HEK293 (cell line): ENCODE data around the gene CTNNA2.

Experiments
- CTCF ChIA-PET: fragments of 350-600 bp; formaldehyde crosslinking; extraction: SDS; loops from one replicate; lab custom pipeline; 2021; ENCODE audit warnings: antibody characterized with exemption; lab: Yijun Ruan, JAX
- POLR2A ChIA-PET: fragments of 300-600 bp; formaldehyde crosslinking; extraction: SDS; loops from one replicate; lab custom pipeline; 2020; ENCODE audit warnings: antibody characterized with exemption, inconsistent platforms; lab: Yijun Ruan, JAX
- H3K27ac ChIP-seq: fragments of 200-500 bp; sonication (Bioruptor generic); 2 replicates; pipeline ENCODE4 v1.5.1; 2014; ENCODE audit warnings: low read depth, low read length, control low read depth, inconsistent platforms; ENCODE audit errors: extremely low read depth
- H3K36me3 ChIP-seq, 2 experiments: fragments of 200-500 bp in 1 of 2; sonication (Bioruptor generic) in 1 of 2; 1 replicate in 1 of 2; 2 replicates in 1 of 2; pipeline ENCODE4 v1.5.1; 2014 to 2017; ENCODE audit warnings: inconsistent platforms in 2 of 2, low read length in 2 of 2; ENCODE audit not compliant: control insufficient read depth in 2 of 2, insufficient read depth in 1 of 2
- H3K4me1 ChIP-seq: fragments of 200-500 bp; sonication (Bioruptor generic); 2 replicates; pipeline ENCODE4 v1.5.1; 2014; ENCODE audit warnings: mild to moderate bottlenecking, low read length, inconsistent platforms; ENCODE audit not compliant: control insufficient read depth, insufficient read depth
- H3K4me3 ChIP-seq: 2 replicates; pipeline ENCODE4 v1.5.1; 2011; ENCODE audit warnings: low read depth, mild to moderate bottlenecking, control low read depth, low read length, moderate library complexity
- H3K9me3 ChIP-seq: fragments of 200-500 bp; sonication (Bioruptor generic); 2 replicates; pipeline ENCODE4 v1.5.1; 2014; ENCODE audit warnings: low read depth, low read length, inconsistent platforms; ENCODE audit not compliant: control insufficient read depth, insufficient read depth
- BCL11B ChIP-seq: fragments of 450-650 bp; formaldehyde crosslinking; IDR thresholded peaks from 2 replicates; pipeline ENCODE4 v1.5.1; 2016; ENCODE audit warnings: low read depth, missing biosample characterization, missing genetic modification characterization
- GLI2 ChIP-seq: fragments of 450-650 bp; formaldehyde crosslinking; IDR thresholded peaks from 2 replicates; pipeline ENCODE4; 2017; ENCODE audit warnings: missing biosample characterization, missing genetic modification characterization, low read depth, borderline replicate concordance
- GLI4 ChIP-seq: fragments of 450-650 bp; formaldehyde crosslinking; IDR thresholded peaks from 2 replicates; pipeline ENCODE4 v1.5.1; 2016; ENCODE audit warnings: missing biosample characterization, missing genetic modification characterization
- KLF1 ChIP-seq: fragments of 450-650 bp; formaldehyde crosslinking; IDR thresholded peaks from 2 replicates; pipeline ENCODE4 v1.5.1; 2016; ENCODE audit warnings: missing biosample characterization, missing genetic modification characterization
- SCRT1 ChIP-seq: fragments of 450-650 bp; formaldehyde crosslinking; IDR thresholded peaks from 2 replicates; pipeline ENCODE4 v1.5.1; 2016; ENCODE audit warnings: missing biosample characterization, missing genetic modification characterization, borderline replicate concordance
- SCRT2 ChIP-seq: fragments of 450-650 bp; formaldehyde crosslinking; IDR thresholded peaks from 2 replicates; pipeline ENCODE4 v1.5.1; 2016; ENCODE audit warnings: missing biosample characterization, missing genetic modification characterization
- ZNF133 ChIP-seq: fragments of 450-650 bp; formaldehyde crosslinking; IDR thresholded peaks from 2 replicates; pipeline ENCODE4 v1.5.1; 2016; ENCODE audit warnings: missing biosample characterization, missing genetic modification characterization
- ZNF175 ChIP-seq: fragments of 450-650 bp; formaldehyde crosslinking; IDR thresholded peaks from 2 replicates; pipeline ENCODE4 v1.5.1; 2016; ENCODE audit warnings: missing biosample characterization, missing genetic modification characterization
- ZNF184 ChIP-seq: fragments of 450-650 bp; IDR thresholded peaks from 2 replicates; pipeline ENCODE4 v1.5.1; 2018; ENCODE audit warnings: missing biosample characterization, mild to moderate bottlenecking, missing genetic modification characterization
- ZNF223 ChIP-seq: fragments of 450-650 bp; formaldehyde crosslinking; IDR thresholded peaks from 2 replicates; pipeline ENCODE4 v1.5.1; 2016; ENCODE audit warnings: missing biosample characterization, missing genetic modification characterization
- ZNF366 ChIP-seq: fragments of 450-650 bp; formaldehyde crosslinking; conservative IDR thresholded peaks from 2 replicates; pipeline ENCODE4 v1.5.1; 2016; ENCODE audit warnings: missing biosample characterization, missing genetic modification characterization
- ZNF426 ChIP-seq: fragments of 450-650 bp; formaldehyde crosslinking; IDR thresholded peaks from 2 replicates; pipeline ENCODE4 v1.5.1; 2017; ENCODE audit warnings: missing biosample characterization, missing genetic modification characterization, mild to moderate bottlenecking, inconsistent platforms, moderate library complexity
- ZNF48 ChIP-seq: fragments of 450-650 bp; formaldehyde crosslinking; IDR thresholded peaks from 2 replicates; pipeline ENCODE4 v1.5.1; 2016; ENCODE audit warnings: missing biosample characterization, missing genetic modification characterization
- ZNF501 ChIP-seq: fragments of 450-650 bp; formaldehyde crosslinking; IDR thresholded peaks from 2 replicates; pipeline ENCODE4 v1.5.1; 2016; ENCODE audit warnings: missing biosample characterization, missing genetic modification characterization
- ZNF571 ChIP-seq: fragments of 450-650 bp; formaldehyde crosslinking; IDR thresholded peaks from 2 replicates; pipeline ENCODE4 v1.5.0; 2017; ENCODE audit warnings: missing biosample characterization, missing genetic modification characterization
- ZNF610 ChIP-seq: fragments of 450-650 bp; formaldehyde crosslinking; IDR thresholded peaks from 2 replicates; pipeline ENCODE4 v1.5.1; 2016; ENCODE audit warnings: missing biosample characterization, missing genetic modification characterization, borderline replicate concordance
- ZNF621 ChIP-seq: fragments of 450-650 bp; formaldehyde crosslinking; IDR thresholded peaks from 2 replicates; pipeline ENCODE4 v1.5.1; 2017; ENCODE audit warnings: missing biosample characterization, missing genetic modification characterization
- ZNF626 ChIP-seq: fragments of 450-650 bp; sonication (Bioruptor Pico); formaldehyde crosslinking; IDR thresholded peaks from 2 replicates; pipeline ENCODE4 v1.5.1; 2018; ENCODE audit warnings: missing biosample characterization, missing genetic modification characterization, inconsistent platforms
- ZNF677 ChIP-seq: fragments of 450-650 bp; IDR thresholded peaks from 2 replicates; pipeline ENCODE4 v1.5.0; 2018; ENCODE audit warnings: missing biosample characterization, mild to moderate bottlenecking, missing genetic modification characterization, moderate library complexity
- ZNF747 ChIP-seq: fragments of 450-650 bp; formaldehyde crosslinking; IDR thresholded peaks from 2 replicates; pipeline ENCODE4 v1.5.1; 2016; ENCODE audit warnings: missing biosample characterization, missing genetic modification characterization
- ZNF830 ChIP-seq: fragments of 450-650 bp; IDR thresholded peaks from 2 replicates; pipeline ENCODE4 v1.5.0; 2018; ENCODE audit warnings: missing biosample characterization, missing genetic modification characterization, low read depth, mild to moderate bottlenecking, moderate library complexity
- ZSCAN23 ChIP-seq: fragments of 450-650 bp; formaldehyde crosslinking; IDR thresholded peaks from 2 replicates; pipeline ENCODE4 v1.5.1; 2016; ENCODE audit warnings: missing biosample characterization, missing genetic modification characterization
- TF ChIP-seq, protein P1 (sequence below): fragments of 450-650 bp; formaldehyde crosslinking; IDR thresholded peaks from 2 replicates; pipeline ENCODE4 v1.5.1; 2016; ENCODE audit warnings: missing biosample characterization, missing genetic modification characterization
- TF ChIP-seq, protein P2 (sequence below): fragments of 450-650 bp; formaldehyde crosslinking; IDR thresholded peaks from 2 replicates; pipeline ENCODE4 v1.5.1; 2017; ENCODE audit warnings: missing biosample characterization, missing genetic modification characterization
- TF ChIP-seq, protein P3 (sequence below): fragments of 450-650 bp; formaldehyde crosslinking; IDR thresholded peaks from 2 replicates; pipeline ENCODE4 v1.5.1; 2017; ENCODE audit warnings: missing biosample characterization, missing genetic modification characterization
- TF ChIP-seq, protein P4 (sequence below): fragments of 450-650 bp; formaldehyde crosslinking; IDR thresholded peaks from 2 replicates; pipeline ENCODE4 v1.5.1; 2017; ENCODE audit warnings: missing biosample characterization, missing genetic modification characterization

CTNNA2 gene

DNA sequence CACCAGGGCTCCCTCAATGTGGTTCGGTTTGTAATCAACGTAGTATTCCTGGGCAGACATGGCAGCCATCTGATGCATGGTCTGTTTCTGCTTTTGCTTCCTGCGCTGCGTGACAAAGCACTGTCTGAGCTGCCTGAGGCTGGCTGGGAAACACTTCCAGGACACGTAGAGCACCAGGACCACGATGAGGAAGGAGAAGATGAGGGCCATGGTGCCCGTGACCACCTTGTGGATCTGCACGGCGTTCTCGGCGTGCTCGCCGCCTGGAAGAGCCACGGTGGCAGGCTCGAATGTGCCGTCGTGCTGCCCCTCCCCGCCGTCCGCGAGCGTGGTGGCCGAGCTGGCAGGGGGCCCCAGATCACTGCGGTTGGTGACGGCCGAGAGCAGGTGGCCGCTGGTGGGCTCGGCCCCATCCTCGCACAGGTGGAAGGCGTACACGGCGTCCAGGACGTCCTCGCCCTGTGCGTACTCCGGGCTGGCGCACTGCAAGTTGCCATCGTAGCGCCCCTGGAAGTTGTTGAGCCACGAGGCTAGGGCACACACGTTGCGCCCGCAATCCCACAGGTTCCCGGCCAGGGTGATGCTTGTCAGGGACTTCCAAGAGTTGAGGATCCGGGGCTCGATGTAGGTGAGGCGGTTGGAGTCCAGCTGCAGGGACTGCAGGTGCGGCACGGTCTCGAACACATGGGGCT, 789.6 kb downstream of the CTNNA2 start:
- no peak for TF ChIP-seq ZNF366
- no peak for TF ChIP-seq ZNF501
- TF ChIP-seq ZNF621 = no peak
- no peak for TF ChIP-seq ZNF133 (tag by site-specific recombination)
- TF ChIP-seq GLI2 (tag by site-specific recombination) = no peak
- TF ChIP-seq ZNF426 (tag by site-specific recombination) = no peak
- H3K4me3 ChIP-seq = no peak overlapping the region
- POLR2A ChIA-PET = no interaction called here

DNA sequence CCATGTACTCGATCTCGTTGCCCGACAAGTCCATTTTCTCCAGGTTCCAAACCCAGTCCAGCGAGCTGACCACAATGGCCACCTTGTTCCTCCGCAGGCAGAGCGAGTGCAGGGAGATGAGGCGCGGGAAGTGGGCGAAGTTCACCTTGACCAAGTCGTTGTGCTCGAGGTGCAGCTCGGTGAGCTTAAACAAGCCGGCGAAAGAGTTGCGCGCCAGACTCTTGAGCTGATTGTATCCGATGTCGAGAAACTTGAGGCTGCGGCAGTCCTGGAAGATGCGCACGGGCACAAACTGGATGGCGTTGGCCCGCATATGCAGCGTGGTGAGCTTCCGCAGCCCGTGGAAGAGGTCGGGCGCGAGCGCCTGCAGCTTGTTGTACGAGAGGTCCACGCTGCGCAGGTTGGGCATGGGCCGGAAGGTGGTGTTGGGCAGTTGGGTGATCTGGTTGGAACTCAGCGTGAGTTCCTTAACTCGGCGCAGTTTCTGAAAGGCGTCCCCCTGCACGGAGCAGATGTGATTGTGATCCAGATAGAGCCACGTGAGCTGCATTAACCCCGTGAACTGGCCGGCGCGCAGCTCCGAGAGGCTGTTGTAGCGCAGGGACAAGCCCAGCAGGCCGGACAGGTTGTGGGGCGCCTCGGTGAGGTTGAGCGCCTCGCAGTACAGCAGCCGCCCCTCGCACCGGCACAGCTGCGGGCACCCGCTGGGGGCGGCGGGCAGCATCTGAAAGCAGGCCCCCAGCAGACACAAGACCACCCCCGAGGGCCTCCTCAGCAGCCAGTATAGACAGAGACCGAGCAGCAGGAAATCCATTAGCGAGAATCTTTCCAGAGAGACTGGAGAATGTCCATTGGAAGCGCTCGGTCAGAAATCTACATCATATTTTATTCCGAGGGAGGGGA, 790.4 kb downstream of the CTNNA2 start:
- ChIA-PET CTCF (interaction anchor here (1.5 kb wide), 1 partner anchor 195 kb away, joined by 4 read pairs; no protein-coding TSS in a partner anchor), POLR2A (no interaction called here)
- H3K36me3 ChIP-seq = no peaks in the 10 kb centered on the region
- H3K4me1 ChIP-seq = no peaks in the 10 kb centered on the region
- TF ChIP-seq KLF1 (no peak), BCL11B (no peak), ZNF175 (tag by site-specific recombination) (no peak), ZNF48 (tag by site-specific recombination) (no peak), ZSCAN23 (tag by site-specific recombination) (no peak), ZNF747 (no peak), ZNF571 (tag by site-specific recombination) (no peak), GLI4 (tag by site-specific recombination) (no peak), SCRT1 (no peak), ZNF626 (no peak), ZNF610 (tag by site-specific recombination) (no peak), ZNF184 (tag by site-specific recombination) (no peak), SCRT2 (tag by site-specific recombination) (no peak), ZNF830 (no peak), ZNF223 (tag by site-specific recombination) (no peak), ZNF677 (no peak)
- TF ChIP-seq, protein P1, sequence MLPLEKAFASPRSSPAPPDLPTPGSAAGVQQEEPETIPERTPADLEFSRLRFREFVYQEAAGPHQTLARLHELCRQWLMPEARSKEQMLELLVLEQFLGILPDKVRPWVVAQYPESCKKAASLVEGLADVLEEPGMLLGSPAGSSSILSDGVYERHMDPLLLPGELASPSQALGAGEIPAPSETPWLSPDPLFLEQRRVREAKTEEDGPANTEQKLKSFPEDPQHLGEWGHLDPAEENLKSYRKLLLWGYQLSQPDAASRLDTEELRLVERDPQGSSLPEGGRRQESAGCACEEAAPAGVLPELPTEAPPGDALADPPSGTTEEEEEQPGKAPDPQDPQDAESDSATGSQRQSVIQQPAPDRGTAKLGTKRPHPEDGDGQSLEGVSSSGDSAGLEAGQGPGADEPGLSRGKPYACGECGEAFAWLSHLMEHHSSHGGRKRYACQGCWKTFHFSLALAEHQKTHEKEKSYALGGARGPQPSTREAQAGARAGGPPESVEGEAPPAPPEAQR (tag by site-specific recombination) = no peak
- TF ChIP-seq, protein P2, sequence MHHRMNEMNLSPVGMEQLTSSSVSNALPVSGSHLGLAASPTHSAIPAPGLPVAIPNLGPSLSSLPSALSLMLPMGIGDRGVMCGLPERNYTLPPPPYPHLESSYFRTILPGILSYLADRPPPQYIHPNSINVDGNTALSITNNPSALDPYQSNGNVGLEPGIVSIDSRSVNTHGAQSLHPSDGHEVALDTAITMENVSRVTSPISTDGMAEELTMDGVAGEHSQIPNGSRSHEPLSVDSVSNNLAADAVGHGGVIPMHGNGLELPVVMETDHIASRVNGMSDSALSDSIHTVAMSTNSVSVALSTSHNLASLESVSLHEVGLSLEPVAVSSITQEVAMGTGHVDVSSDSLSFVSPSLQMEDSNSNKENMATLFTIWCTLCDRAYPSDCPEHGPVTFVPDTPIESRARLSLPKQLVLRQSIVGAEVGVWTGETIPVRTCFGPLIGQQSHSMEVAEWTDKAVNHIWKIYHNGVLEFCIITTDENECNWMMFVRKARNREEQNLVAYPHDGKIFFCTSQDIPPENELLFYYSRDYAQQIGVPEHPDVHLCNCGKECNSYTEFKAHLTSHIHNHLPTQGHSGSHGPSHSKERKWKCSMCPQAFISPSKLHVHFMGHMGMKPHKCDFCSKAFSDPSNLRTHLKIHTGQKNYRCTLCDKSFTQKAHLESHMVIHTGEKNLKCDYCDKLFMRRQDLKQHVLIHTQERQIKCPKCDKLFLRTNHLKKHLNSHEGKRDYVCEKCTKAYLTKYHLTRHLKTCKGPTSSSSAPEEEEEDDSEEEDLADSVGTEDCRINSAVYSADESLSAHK = no peak
- TF ChIP-seq, protein P3, sequence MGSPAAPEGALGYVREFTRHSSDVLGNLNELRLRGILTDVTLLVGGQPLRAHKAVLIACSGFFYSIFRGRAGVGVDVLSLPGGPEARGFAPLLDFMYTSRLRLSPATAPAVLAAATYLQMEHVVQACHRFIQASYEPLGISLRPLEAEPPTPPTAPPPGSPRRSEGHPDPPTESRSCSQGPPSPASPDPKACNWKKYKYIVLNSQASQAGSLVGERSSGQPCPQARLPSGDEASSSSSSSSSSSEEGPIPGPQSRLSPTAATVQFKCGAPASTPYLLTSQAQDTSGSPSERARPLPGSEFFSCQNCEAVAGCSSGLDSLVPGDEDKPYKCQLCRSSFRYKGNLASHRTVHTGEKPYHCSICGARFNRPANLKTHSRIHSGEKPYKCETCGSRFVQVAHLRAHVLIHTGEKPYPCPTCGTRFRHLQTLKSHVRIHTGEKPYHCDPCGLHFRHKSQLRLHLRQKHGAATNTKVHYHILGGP (tag by site-specific recombination) = no peak
- TF ChIP-seq, protein P4, sequence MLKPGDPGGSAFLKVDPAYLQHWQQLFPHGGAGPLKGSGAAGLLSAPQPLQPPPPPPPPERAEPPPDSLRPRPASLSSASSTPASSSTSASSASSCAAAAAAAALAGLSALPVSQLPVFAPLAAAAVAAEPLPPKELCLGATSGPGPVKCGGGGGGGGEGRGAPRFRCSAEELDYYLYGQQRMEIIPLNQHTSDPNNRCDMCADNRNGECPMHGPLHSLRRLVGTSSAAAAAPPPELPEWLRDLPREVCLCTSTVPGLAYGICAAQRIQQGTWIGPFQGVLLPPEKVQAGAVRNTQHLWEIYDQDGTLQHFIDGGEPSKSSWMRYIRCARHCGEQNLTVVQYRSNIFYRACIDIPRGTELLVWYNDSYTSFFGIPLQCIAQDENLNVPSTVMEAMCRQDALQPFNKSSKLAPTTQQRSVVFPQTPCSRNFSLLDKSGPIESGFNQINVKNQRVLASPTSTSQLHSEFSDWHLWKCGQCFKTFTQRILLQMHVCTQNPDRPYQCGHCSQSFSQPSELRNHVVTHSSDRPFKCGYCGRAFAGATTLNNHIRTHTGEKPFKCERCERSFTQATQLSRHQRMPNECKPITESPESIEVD (tag by site-specific recombination) = no peak
- H3K9me3 ChIP-seq = no peaks in the 10 kb centered on the region
- no peak overlapping the region for H3K27ac ChIP-seq
- peak overlapping the region; percentile 23 for H3K4me3 ChIP-seq

More for the DNA sequence above, 789.6 kb downstream of the CTNNA2 start:
- Histone ChIP-seq H3K36me3 (no peaks in the 10 kb centered on the region), H3K9me3 (no peaks in the 10 kb centered on the region), H3K4me1 (no peaks in the 10 kb centered on the region), H3K27ac (no peak overlapping the region)
- CTCF ChIA-PET = no interaction called here
